Fibroblast of lung (primary cell): ENCODE measurements around the gene POLR1A. TPM values are rescaled to one million over a fixed set of nuclear protein-coding genes. Genes with fewer than 3 reads are reported as not detected.

Experiments
- DNase-seq, 2 donors: peaks; one replicate each; pipeline versions ENCODE4 v3.0.0 to v3.0.0-alpha.2; 2010; ENCODE audit warnings: low read depth in 2 of 2
- H2AFZ ChIP-seq: 2 replicates; pipeline ENCODE4 v1.5.1; 2012; ENCODE audit warnings: low read length, control low read depth, inconsistent platforms
- H3K27ac ChIP-seq: 2 replicates; pipeline ENCODE4 v1.5.1; 2011; ENCODE audit warnings: low read length, control low read depth; ENCODE audit not compliant: insufficient read depth
- H3K27me3 ChIP-seq: 2 replicates; pipeline ENCODE4 v1.5.1; 2011; ENCODE audit warnings: mild to moderate bottlenecking, low read length; ENCODE audit not compliant: control insufficient read depth, insufficient read depth
- H3K36me3 ChIP-seq: 2 replicates; pipeline ENCODE4 v1.5.1; 2011; ENCODE audit warnings: low read length; ENCODE audit not compliant: control insufficient read depth, insufficient read depth
- H3K4me1 ChIP-seq: 2 replicates; pipeline ENCODE4 v1.5.1; 2011; ENCODE audit warnings: low read length; ENCODE audit not compliant: control insufficient read depth, insufficient read depth; ENCODE audit errors: extremely low read depth
- H3K4me2 ChIP-seq: 2 replicates; pipeline ENCODE4 v1.5.1; 2011; ENCODE audit warnings: low read length, control low read depth; ENCODE audit not compliant: insufficient read depth; ENCODE audit errors: extremely low read depth
- H3K4me3 ChIP-seq, 4 experiments: fragments of 200-600 bp in 1 of 4; sonication (generic) in 1 of 4; replicated peaks in 1 of 4; 2 replicates each; pipeline ENCODE4 v1.5.1; 2011 to 2016; ENCODE audit warnings: low read length in 4 of 4, low read depth in 3 of 4, mild to moderate bottlenecking in 3 of 4, control low read depth in 2 of 4, inconsistent platforms in 1 of 4, mixed read lengths in 1 of 4; ENCODE audit not compliant: insufficient read depth in 1 of 4; ENCODE audit errors: control extremely low read depth in 1 of 4
- H3K79me2 ChIP-seq: 2 replicates; pipeline ENCODE4 v1.5.1; 2012; ENCODE audit warnings: mild to moderate bottlenecking, low read length, inconsistent platforms; ENCODE audit not compliant: control insufficient read depth, insufficient read depth
- H3K9ac ChIP-seq: 2 replicates; pipeline ENCODE4 v1.5.1; 2011; ENCODE audit warnings: mild to moderate bottlenecking, low read length, control low read depth; ENCODE audit not compliant: insufficient read depth
- H3K9me3 ChIP-seq: 2 replicates; pipeline ENCODE4 v1.5.1; 2012; ENCODE audit warnings: low read depth, low read length; ENCODE audit not compliant: control insufficient read depth, insufficient read depth
- H4K20me1 ChIP-seq: 2 replicates; pipeline ENCODE4 v1.5.1; 2011; ENCODE audit warnings: low read length; ENCODE audit not compliant: control insufficient read depth, insufficient read depth; ENCODE audit errors: extremely low read depth
- CTCF ChIP-seq, 2 donors: IDR thresholded peaks in 1 of 2; conservative IDR thresholded peaks in 1 of 2; 1 replicate in 1 of 2; 2 replicates in 1 of 2; pipeline ENCODE4 v1.5.1; 2011 to 2012; ENCODE audit warnings: low read length in 2 of 2, control low read depth in 1 of 2, inconsistent platforms in 1 of 2, low read depth in 1 of 2, mild to moderate bottlenecking in 1 of 2
- EZH2 ChIP-seq: IDR thresholded peaks from 2 replicates; pipeline ENCODE4 v1.5.1; 2012; ENCODE audit warnings: low read length, control low read depth, mild to moderate bottlenecking; ENCODE audit errors: missing control alignments
- polyA plus RNA-seq, 2 donors: library from polyadenylated mRNA; depleted of rRNA in 1 of 2; stranded (reverse) in 1 of 2; unstranded in 1 of 2; fragments of >200 nt; gene quantifications; 2 replicates each; pipeline ENCODE4 v1.2.1, GENCODE V29; 2011 to 2012; ENCODE audit warnings: missing spikeins in 1 of 2
- total RNA-seq: library from RNA; depleted of rRNA; stranded (reverse); fragments of >200 nt; gene quantifications from 2 replicates; pipeline ENCODE4 v1.2.1, GENCODE V29; 2014

Gene POLR1A
- total and polyA plus RNA-seq, 2 donors (not counting 1 experiment from before 2014, with no cell fraction given), result 9.4 to 9.9 TPM

GRCh38 chr2:86068136-86068588 is 37.5 kb downstream of the POLR1A start:
- Histone ChIP-seq H3K36me3 (peaks cover 20% of the 10 kb centered on the region), H3K4me2 (no peak overlapping the region), H3K9ac (no peak overlapping the region), H3K27ac (no peak overlapping the region), H3K4me1 (peaks cover 2% of the 10 kb centered on the region), H3K4me3 (no peak overlapping the region), H3K79me2 (no peaks in the 10 kb centered on the region), H2AFZ (no peak overlapping the region), H3K9me3 (no peaks in the 10 kb centered on the region), H3K27me3 (no peaks in the 10 kb centered on the region), H4K20me1 (no peaks in the 10 kb centered on the region)
- DNase-seq, result peak; percentile 31 to 68
- TF ChIP-seq EZH2, result no peak
- no peak for TF ChIP-seq CTCF (conservative IDR thresholded peaks at IDR 0.05 in 1 of 2, IDR thresholded peaks at IDR 0.05 in 1 of 2; ENCODE audit: low read depth in 1 of 2, low read length in 2 of 2)

GRCh38 chr2:86066915-86067314 is 38.8 kb downstream of the POLR1A start:
- Histone ChIP-seq H3K4me2 (no peak overlapping the region), H3K4me3 (no peak overlapping the region), H3K4me1 (peaks cover 2% of the 10 kb centered on the region), H3K27ac (no peak overlapping the region), H2AFZ (no peak overlapping the region), H3K9ac (no peak overlapping the region), H3K36me3 (peaks cover 20% of the 10 kb centered on the region), H4K20me1 (no peaks in the 10 kb centered on the region), H3K79me2 (no peaks in the 10 kb centered on the region), H3K27me3 (no peaks in the 10 kb centered on the region), H3K9me3 (no peaks in the 10 kb centered on the region)
- DNase-seq, result no peak
- TF ChIP-seq CTCF (conservative IDR thresholded peaks at IDR 0.05 in 1 of 2, IDR thresholded peaks at IDR 0.05 in 1 of 2; ENCODE audit: low read depth in 1 of 2, low read length in 2 of 2) (no peak), EZH2 (no peak)

- Histone ChIP-seq H3K9me3 (no peaks in the 10 kb centered on the region), H3K27me3 (no peaks in the 10 kb centered on the region), H3K4me2 (no peak overlapping the region), H3K4me1 (peaks cover 2% of the 10 kb centered on the region), H4K20me1 (no peaks in the 10 kb centered on the region), H3K9ac (no peak overlapping the region), H3K79me2 (no peaks in the 10 kb centered on the region), H3K36me3 (peaks cover 18% of the 10 kb centered on the region), H2AFZ (no peak overlapping the region), H3K4me3 (no peak overlapping the region), H3K27ac (no peak overlapping the region)
- no peak for DNase-seq
- no peak for TF ChIP-seq EZH2
- no peak for TF ChIP-seq CTCF (conservative IDR thresholded peaks at IDR 0.05 in 1 of 2, IDR thresholded peaks at IDR 0.05 in 1 of 2; ENCODE audit: low read depth in 1 of 2, low read length in 2 of 2)
These were observed 39.6 kb downstream of the POLR1A start for GRCh38 chr2:86066007-86066578.
